OCI-LY1 (cell line): ENCODE results near the gene C4orf51.

Experiments
- H2AFZ ChIP-seq: fragments of 200-600 bp; sonication (generic), shearing (Covaris generic); 2 replicates; pipeline ENCODE4 v1.6.0; 2014; ENCODE audit warnings: antibody characterized with exemption, mild to moderate bottlenecking, low read length
- H3F3A ChIP-seq: fragments of 200-600 bp; sonication (generic), shearing (Covaris generic); 2 replicates; pipeline ENCODE4 v1.6.0; 2014; ENCODE audit warnings: mild to moderate bottlenecking, antibody characterized with exemption, low read length, moderate library complexity; ENCODE audit not compliant: insufficient read depth
- H3K27ac ChIP-seq: fragments of 200-600 bp; sonication (generic); 2 replicates; pipeline ENCODE4 v1.5.1; 2014; ENCODE audit warnings: low read length, mixed run types, mild to moderate bottlenecking, low read depth; ENCODE audit not compliant: poor library complexity, severe bottlenecking
- H3K27me3 ChIP-seq: fragments of 200-600 bp; sonication (generic); 2 replicates; pipeline ENCODE4 v1.6.0; 2014; ENCODE audit warnings: antibody characterized with exemption, mild to moderate bottlenecking, low read length, moderate library complexity; ENCODE audit not compliant: insufficient read depth
- H3K36me3 ChIP-seq: fragments of 200-600 bp; sonication (generic); 2 replicates; pipeline ENCODE4 v1.6.1; 2014; ENCODE audit warnings: mild to moderate bottlenecking, antibody characterized with exemption, low read length, moderate library complexity, mixed read lengths; ENCODE audit not compliant: insufficient read depth
- H3K4me1 ChIP-seq: fragments of 200-600 bp; sonication (generic); 2 replicates; pipeline ENCODE4 v1.5.1; 2014; ENCODE audit warnings: mild to moderate bottlenecking, low read length, moderate library complexity; ENCODE audit not compliant: insufficient read depth, severe bottlenecking
- H3K4me2 ChIP-seq: fragments of 200-600 bp; sonication (generic), shearing (Covaris generic); 2 replicates; pipeline ENCODE4 v1.6.1; 2014; ENCODE audit warnings: low read length
- H3K4me3 ChIP-seq: fragments of 200-600 bp; sonication (generic); 2 replicates; pipeline ENCODE4 v1.5.1; 2014; ENCODE audit warnings: low read length, low read depth, mild to moderate bottlenecking, mixed read lengths; ENCODE audit not compliant: poor library complexity, severe bottlenecking
- H3K79me2 ChIP-seq: fragments of 200-600 bp; shearing (Covaris generic); 2 replicates; pipeline ENCODE4 v1.6.1; 2016; ENCODE audit warnings: mixed run types, low read length, mixed read lengths; ENCODE audit not compliant: insufficient read depth
- H3K9ac ChIP-seq: fragments of 200-600 bp; sonication (generic), shearing (Covaris generic); 2 replicates; pipeline ENCODE4 v1.6.1; 2014; ENCODE audit warnings: mild to moderate bottlenecking, low read length, mixed read lengths
- H3K9me2 ChIP-seq: fragments of 200-600 bp; sonication (generic), shearing (Covaris generic); 2 replicates; pipeline ENCODE4 v1.6.1; 2014; ENCODE audit warnings: low read depth, mild to moderate bottlenecking, low read length, mixed read lengths
- H3K9me3 ChIP-seq: fragments of 200-600 bp; shearing (Covaris generic); 2 replicates; pipeline ENCODE4 v1.6.1; 2014; ENCODE audit warnings: low read length, mixed read lengths
- H4K20me1 ChIP-seq: fragments of 200-600 bp; sonication (generic), shearing (Covaris generic); 2 replicates; pipeline ENCODE4 v1.6.0; 2016; ENCODE audit warnings: mild to moderate bottlenecking, low read length; ENCODE audit not compliant: insufficient read depth
- EZH2 ChIP-seq: fragments of 200-600 bp; sonication (generic), shearing (Covaris generic); IDR thresholded peaks from 2 replicates; pipeline ENCODE4 v1.8.0; 2017; ENCODE audit warnings: borderline replicate concordance, mixed run types, mild to moderate bottlenecking, antibody characterized with exemption, low read length, moderate library complexity, mixed read lengths
- TF ChIP-seq, protein P1 (sequence below): fragments of 200-600 bp; sonication (generic), shearing (Covaris generic); IDR thresholded peaks from 2 replicates; pipeline ENCODE4 v1.5.1; 2017; ENCODE audit warnings: mild to moderate bottlenecking, antibody characterized with exemption, low read length, moderate library complexity, mixed read lengths

C4orf51 gene

DNA sequence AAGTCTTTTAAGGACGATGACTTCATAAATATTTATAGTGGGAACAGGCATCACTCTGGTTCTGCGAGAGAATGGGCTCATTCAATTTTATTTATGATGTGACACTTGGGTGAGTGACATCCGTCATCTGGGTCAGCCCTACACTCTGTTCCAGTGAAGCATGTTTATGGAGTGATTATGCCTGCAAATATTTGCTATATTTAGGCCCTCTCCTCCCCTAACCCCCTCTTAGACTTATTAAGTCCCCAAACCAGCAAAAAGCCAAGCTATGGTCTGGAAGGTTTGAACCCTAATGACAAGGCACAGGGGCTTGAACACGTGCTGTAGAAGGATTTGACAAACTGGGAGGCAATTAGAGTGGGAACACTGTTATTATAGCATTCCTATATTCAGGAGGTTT, 55.9 kb downstream of the C4orf51 start:
- H3K27ac ChIP-seq = no peak overlapping the region
- peaks cover 8% of the 10 kb centered on the region for H3K4me1 ChIP-seq
- H3K9me3 ChIP-seq = no peaks in the 10 kb centered on the region
- 0 out of 2 replicates have a peak, but pooled peaks cover 3% of the 10 kb centered on the region for H3F3A ChIP-seq
- no peaks in the 10 kb centered on the region for H3K9me2 ChIP-seq
- no peak overlapping the region for H3K4me3 ChIP-seq
- no peak overlapping the region for H2AFZ ChIP-seq
- H3K79me2 ChIP-seq = no peaks in the 10 kb centered on the region
- H3K4me2 ChIP-seq = no peak overlapping the region
- H4K20me1 ChIP-seq = no peaks in the 10 kb centered on the region
- H3K36me3 ChIP-seq = no peaks in the 10 kb centered on the region
- no peak overlapping the region for H3K9ac ChIP-seq
- 0 out of 2 replicates have a peak, but pooled peaks cover 5% of the 10 kb centered on the region for H3K27me3 ChIP-seq
- TF ChIP-seq EZH2 = no peak
- TF ChIP-seq, protein P1, sequence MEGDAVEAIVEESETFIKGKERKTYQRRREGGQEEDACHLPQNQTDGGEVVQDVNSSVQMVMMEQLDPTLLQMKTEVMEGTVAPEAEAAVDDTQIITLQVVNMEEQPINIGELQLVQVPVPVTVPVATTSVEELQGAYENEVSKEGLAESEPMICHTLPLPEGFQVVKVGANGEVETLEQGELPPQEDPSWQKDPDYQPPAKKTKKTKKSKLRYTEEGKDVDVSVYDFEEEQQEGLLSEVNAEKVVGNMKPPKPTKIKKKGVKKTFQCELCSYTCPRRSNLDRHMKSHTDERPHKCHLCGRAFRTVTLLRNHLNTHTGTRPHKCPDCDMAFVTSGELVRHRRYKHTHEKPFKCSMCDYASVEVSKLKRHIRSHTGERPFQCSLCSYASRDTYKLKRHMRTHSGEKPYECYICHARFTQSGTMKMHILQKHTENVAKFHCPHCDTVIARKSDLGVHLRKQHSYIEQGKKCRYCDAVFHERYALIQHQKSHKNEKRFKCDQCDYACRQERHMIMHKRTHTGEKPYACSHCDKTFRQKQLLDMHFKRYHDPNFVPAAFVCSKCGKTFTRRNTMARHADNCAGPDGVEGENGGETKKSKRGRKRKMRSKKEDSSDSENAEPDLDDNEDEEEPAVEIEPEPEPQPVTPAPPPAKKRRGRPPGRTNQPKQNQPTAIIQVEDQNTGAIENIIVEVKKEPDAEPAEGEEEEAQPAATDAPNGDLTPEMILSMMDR = no peak

DNA sequence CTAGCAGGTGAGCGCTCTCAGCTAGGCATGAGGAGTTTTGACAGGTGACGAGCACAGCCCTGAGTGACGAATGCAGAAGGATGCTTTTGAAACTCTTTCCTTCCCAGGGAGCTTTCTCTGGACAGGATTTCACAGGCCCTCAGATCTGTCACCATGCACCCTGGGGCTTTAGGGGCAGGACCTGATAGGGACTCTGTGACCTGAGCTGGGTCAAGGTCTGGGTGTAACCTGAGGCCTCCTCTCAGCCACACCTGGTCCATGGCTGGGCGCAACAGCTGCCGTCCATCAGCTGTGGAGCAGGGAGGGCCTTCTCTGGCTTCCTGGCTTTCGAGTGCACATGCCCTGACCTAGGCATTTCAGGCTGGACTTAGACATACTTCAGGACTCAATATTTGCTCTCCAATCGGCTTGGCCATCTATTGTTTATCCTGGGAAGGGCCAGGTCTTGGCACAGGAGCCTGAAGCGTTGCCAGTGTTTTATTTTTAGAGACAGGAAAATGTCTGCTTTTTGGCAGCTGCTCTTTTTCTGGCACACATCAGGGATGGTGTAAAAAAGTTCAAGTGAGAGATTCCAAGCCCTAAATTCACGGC, 56.4 kb downstream of the C4orf51 start:
- H3K79me2 ChIP-seq = no peaks in the 10 kb centered on the region
- no peak overlapping the region for H3K4me2 ChIP-seq
- 0 out of 2 replicates have a peak, but pooled peaks cover 3% of the 10 kb centered on the region for H3F3A ChIP-seq
- H3K36me3 ChIP-seq = no peaks in the 10 kb centered on the region
- 0 out of 2 replicates have a peak, but pooled peaks cover 5% of the 10 kb centered on the region for H3K27me3 ChIP-seq
- peaks cover 8% of the 10 kb centered on the region for H3K4me1 ChIP-seq
- H2AFZ ChIP-seq = no peak overlapping the region
- no peak overlapping the region for H3K9ac ChIP-seq
- H3K4me3 ChIP-seq = no peak overlapping the region
- no peaks in the 10 kb centered on the region for H4K20me1 ChIP-seq
- H3K27ac ChIP-seq = no peak overlapping the region
- no peak for TF ChIP-seq EZH2
- TF ChIP-seq, protein P1 = no peak
- no peaks in the 10 kb centered on the region for H3K9me3 ChIP-seq
- no peaks in the 10 kb centered on the region for H3K9me2 ChIP-seq

GRCh38 chr4:145739845-145740244, 59.9 kb downstream of the C4orf51 start:
- no peaks in the 10 kb centered on the region for H3K36me3 ChIP-seq
- TF ChIP-seq, protein P1 = no peak
- TF ChIP-seq EZH2 = no peak
- H3K9me3 ChIP-seq = no peaks in the 10 kb centered on the region
- no peak overlapping the region for H3K4me3 ChIP-seq
- H3K4me1 ChIP-seq = no peaks in the 10 kb centered on the region
- no peaks in the 10 kb centered on the region for H4K20me1 ChIP-seq
- no peaks in the 10 kb centered on the region for H3F3A ChIP-seq
- no peaks in the 10 kb centered on the region for H3K9me2 ChIP-seq
- H3K9ac ChIP-seq = no peak overlapping the region
- H3K79me2 ChIP-seq = no peaks in the 10 kb centered on the region
- H3K27me3 ChIP-seq = 0 out of 2 replicates have a peak, but pooled peaks cover 1% of the 10 kb centered on the region
- no peak overlapping the region for H3K4me2 ChIP-seq
- H3K27ac ChIP-seq = no peak overlapping the region
- no peak overlapping the region for H2AFZ ChIP-seq
